SU-DHL-6 (cell line): Measurements from ENCODE around the gene NCAPG.

Experiments
- CTCF ChIP-seq: fragments of 200-600 bp; sonication (generic); IDR thresholded peaks from one replicate; pipeline ENCODE4 v1.5.1; 2017; ENCODE audit warnings: antibody characterized with exemption, mild to moderate bottlenecking, low read length, moderate library complexity; ENCODE audit not compliant: insufficient read depth, poor library complexity, severe bottlenecking
- EZH2phosphoT487 ChIP-seq: fragments of 200-600 bp; sonication (generic), shearing (Covaris generic); conservative IDR thresholded peaks from 2 replicates; pipeline ENCODE4 v1.6.1; 2018; ENCODE audit warnings: mild to moderate bottlenecking, antibody characterized with exemption, low read length, moderate library complexity, mixed read lengths

DNA sequence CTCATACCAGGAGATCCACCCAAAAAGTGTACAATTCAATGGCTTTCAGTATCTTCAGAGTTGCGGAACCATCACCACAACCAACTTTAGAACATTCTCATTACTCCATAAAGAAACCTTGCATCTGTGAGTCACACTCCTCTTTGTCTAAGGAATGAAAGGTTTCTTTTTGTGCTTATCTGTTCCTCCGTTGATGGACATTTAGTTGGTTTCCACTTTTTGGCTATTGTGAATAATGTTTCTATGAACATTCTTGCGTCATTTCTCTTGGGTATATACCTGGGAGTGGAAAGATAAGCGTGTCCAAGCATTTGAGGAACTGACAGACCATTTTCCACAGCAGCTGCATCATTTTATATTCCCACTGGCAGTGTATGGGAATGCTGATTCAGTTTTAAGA lies 39.9 kb upstream of the NCAPG start:
- TF ChIP-seq CTCF (no peak), EZH2phosphoT487 (no peak)
